OCI-LY7 (cell line): Measurements from ENCODE around the gene IRGM.
"Not testable (repeated sequence)": the region's sequence is repeated elsewhere in the genome, so short reads cannot be mapped to it uniquely, and the experiment has no call there.

Experiments used
- CTCF ChIP-seq: fragments of 200-600 bp; sonication (generic); conservative IDR thresholded peaks from 2 replicates; pipeline ENCODE4 v1.5.1; 2014; ENCODE audit warnings: mild to moderate bottlenecking, antibody characterized with exemption, low read length, moderate library complexity, mixed read lengths
- EZH2phosphoT487 ChIP-seq: fragments of 200-600 bp; sonication (generic); IDR thresholded peaks from 2 replicates; pipeline ENCODE4 v1.6.1; 2018; ENCODE audit warnings: low read depth, borderline replicate concordance, mild to moderate bottlenecking, mixed run types, antibody characterized with exemption, low read length, moderate library complexity, mixed read lengths

GRCh38 chr5:150845185-150845859, 999 bp upstream of the IRGM start:
- not testable (repeated sequence) for TF ChIP-seq CTCF, EZH2phosphoT487
